HG03469 (cell line): Measurements from ENCODE around the gene KLF9.
"Not testable (repeated sequence)": the region's sequence is repeated elsewhere in the genome, so short reads cannot be mapped to it uniquely, and the experiment has no call there.

Experiments used
- ATAC-seq: cut with Tn5 transposase; IDR thresholded peaks from one replicate; pipeline ENCODE4 v1.9.1; 2021; ENCODE audit warnings: mild to moderate bottlenecking, moderate library complexity, moderate number of reproducible peaks; ENCODE audit not compliant: unreplicated experiment

KLF9 gene

GRCh38 chr9:70405808-70406433 is 8.5 kb downstream of the KLF9 start:
- peak; percentile 15 for ATAC-seq

DNA sequence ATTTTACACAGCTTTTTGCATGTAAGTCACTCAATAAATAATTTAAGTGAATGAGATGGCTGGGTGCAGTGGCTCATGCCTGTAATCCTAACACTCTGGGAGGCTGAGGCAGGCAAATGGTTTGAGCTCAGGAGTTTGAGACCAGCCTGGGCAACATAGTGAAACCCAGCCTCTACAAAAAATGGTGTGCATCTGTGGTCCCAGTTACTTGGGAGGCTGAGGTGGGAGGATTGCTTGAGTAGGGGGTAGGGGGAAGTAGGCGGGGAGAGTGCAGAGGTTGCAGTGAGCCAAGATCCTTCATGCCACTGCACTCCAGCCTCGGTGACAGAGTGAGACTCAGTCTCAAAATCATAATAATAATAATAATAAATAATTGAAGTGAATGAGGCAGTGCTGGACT is 10.2 kb downstream of the KLF9 start:
- ATAC-seq = no peak

DNA sequence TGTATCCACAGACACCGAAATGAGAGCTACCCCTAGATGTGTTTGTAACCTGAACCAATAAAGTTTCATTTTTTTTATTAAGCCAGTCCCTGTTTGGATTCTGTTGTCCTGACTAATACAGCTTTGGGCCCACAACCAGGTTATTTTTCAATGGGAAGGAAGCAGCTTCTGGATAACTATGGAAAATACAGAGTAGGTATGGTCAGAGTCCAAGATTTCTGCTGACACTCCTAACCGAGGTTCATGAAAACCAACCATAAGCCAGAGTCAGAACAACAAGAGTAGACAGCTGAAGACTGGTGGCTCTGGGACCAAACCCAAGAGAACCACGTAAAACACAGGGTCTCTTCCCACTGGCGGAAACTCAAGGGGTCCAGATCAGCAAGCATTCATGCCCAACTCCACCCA is 10.8 kb downstream of the KLF9 start:
- no peak for ATAC-seq

GRCh38 chr9:70403166-70403565 is 11.3 kb downstream of the KLF9 start:
- no peak for ATAC-seq

DNA sequence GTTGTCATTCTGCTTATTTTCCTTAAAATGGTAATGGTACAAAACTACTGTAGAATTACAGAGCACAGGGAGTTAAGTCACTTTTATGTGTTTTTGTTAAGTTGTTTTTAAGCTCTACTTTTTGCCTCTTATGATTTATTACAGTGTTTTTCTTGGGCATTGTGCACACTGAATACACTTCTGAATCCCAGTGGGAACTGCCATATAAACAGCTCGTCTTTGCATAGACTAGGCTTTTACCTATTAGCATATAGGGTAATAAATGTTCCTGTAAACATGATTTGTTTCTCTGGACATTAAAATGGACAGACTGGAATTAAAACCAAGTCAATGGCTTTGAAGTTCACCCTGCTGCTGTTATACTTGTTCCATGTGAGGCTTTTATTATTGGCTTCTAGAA is 12.2 kb downstream of the KLF9 start:
- ATAC-seq = no peak

DNA sequence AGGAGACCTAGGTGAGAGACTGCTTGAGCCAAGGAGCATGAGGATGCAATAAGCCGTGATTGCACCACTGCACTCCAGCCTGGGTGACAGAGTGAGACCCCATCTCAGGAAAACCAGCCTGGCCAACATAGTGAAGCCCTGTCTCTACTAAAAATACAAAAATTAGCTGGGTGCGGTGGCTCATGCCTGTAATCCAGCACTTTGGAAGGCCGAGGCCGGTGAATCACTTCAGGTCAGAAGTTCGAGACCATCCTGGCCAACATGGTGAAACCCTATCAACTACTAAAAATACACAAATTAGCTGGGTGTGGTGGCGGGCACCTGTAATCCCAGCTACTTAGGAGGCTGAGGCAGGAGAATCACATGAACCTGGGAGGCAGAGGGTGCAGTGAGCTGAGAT is 13.2 kb downstream of the KLF9 start:
- ATAC-seq = not testable (repeated sequence)

DNA sequence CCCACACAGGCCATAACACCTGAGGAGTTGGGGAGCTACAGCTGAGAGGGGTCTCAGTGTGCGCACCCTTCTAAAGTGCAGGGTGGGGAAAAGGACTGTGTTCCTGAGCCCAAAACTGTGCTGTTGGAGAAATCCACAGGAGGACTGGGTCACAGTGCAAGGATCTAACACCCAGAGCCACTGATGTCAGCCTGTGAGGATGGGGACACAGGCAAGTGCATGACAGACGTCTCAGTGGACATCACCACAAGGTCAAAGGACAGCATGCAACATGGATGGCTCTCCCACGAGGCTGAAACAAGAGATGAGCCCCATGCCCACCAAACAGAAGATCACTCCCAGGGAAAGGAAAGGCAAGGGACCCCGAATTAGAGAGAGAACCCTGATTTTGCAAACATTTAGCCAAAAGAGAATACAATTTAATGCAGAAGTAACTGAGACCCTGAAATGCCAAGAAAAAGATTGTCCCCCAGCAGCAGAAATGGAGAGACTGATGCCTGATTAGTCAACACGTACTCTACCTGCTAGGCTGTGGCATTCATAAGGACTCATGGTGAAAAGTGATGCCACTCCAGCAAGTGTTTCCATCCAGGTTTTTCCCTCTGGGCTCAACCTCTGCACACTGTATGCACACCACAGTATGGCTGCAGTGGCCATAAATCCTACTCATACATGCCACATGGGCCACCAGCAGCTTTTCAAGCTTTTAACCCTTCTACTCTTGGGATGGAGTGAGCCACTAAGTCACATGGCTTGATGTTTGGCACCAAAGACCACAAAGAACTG is 14.2 kb downstream of the KLF9 start:
- ATAC-seq = no peak

GRCh38 chr9:70399141-70399540 is 15.3 kb downstream of the KLF9 start:
- ATAC-seq = no peak

DNA sequence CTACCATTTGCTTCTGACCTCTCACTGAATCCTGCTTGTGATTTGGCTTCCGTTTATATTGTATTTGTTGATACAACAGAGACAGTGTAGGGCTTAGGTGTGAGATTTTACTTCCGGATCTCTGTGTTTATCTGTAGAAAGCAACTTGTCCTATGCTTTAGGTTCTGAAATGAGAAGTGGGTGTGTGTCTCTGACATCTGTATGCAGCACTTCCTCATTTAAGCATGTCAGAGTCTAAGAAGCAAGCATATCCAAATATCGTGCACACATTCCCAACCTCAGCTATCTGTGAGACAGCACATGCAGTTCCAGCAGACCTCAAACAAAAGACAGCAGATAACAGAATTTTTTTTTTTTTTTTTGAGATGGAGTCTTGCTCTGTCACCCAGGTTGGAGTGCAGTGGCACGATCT is 16.3 kb downstream of the KLF9 start:
- peak; percentile 100 for ATAC-seq

DNA sequence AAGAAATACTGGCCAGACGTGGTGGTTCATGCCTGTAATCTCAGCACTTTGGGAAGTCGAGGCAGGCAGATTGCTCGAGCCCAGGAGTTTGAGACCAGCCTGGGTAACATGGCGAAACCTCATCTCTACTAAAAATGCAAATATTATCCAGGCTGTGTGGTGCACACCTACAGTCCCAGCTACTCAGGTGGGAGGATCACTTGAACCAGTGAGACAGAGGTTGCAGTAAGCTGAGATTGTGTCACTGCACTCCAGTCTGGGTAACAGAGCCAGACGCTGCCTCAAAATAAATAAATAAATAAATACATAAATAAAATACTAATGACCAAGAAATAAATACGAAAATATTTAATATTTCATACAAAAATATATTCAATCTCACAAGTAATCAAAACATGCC is 18.8 kb downstream of the KLF9 start:
- ATAC-seq = no peak

DNA sequence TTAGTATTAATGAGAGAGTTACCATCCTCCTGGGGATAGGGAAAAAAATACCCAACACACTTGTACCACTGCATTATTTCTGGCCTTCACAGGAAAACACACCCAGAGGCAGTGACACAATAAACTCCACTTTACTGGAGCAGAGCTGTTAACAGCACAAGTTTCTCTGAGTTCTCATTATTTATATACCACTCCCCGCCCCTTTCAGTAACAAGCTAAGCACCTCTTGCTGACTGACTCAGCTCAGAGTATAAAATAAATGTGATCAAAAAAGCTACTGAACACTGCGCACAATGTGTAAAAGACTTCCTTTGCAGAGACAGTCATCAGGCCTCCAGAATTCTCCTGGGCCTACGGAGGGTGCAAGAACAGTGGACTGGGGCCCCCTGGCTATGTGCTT is 21.6 kb downstream of the KLF9 start:
- no peak for ATAC-seq

DNA sequence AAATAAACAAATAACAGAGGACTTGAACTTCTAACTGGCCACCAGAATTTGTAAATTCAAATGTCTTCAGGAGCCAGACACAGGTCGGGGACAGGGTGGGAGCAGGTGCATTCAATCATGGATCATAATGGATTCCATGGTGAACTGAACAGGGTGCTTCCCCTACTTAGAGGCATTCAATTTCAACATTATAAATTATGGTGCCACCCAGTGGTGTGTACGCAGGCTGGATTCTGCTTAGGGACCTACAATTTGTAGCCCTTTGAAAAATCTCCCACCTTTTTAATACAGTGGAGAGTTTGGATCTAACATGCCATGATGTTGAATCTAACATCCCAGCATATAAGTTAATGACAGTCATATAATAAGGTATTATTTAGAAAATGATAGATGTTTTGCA is 22.3 kb downstream of the KLF9 start:
- no peak for ATAC-seq

- no peak for ATAC-seq
These were observed 23.5 kb downstream of the KLF9 start for GRCh38 chr9:70390933-70391341.

DNA sequence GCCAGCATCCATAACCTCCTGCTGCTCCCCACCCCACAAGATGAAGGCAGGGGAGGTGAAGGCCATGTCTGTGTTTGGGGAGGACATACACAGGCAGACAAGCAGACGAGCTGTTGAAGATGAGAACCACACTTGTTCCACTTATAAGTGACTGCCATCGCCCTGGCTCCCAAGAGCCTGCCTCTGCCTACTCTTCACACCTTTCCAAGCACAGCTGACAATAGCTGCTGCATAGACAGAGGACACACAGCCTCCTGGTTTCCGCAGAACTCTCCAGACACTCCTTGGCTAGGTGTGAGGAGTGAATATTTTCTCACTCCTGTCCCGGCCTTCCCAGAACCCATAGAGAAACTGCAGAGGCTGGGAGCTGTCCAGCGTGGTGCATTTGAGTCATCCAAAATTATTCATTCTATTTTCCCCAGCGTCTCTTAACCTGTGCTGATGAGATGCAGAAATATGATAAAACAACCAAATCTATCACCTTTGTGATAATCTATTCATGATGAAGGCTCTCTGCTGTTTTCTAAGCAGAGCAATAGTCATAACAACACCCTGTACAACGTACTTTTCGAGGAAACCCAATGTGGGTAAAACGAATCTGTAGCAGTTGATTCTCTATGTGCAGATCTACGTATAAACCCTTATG is 24.7 kb downstream of the KLF9 start:
- no peak for ATAC-seq

- ATAC-seq = no peak
These were observed 25.3 kb downstream of the KLF9 start for GRCh38 chr9:70389188-70389587.

GRCh38 chr9:70387663-70388062 is 26.8 kb downstream of the KLF9 start:
- no peak for ATAC-seq

GRCh38 chr9:70385426-70385825 is 29.0 kb downstream of the KLF9 start:
- ATAC-seq = no peak

DNA sequence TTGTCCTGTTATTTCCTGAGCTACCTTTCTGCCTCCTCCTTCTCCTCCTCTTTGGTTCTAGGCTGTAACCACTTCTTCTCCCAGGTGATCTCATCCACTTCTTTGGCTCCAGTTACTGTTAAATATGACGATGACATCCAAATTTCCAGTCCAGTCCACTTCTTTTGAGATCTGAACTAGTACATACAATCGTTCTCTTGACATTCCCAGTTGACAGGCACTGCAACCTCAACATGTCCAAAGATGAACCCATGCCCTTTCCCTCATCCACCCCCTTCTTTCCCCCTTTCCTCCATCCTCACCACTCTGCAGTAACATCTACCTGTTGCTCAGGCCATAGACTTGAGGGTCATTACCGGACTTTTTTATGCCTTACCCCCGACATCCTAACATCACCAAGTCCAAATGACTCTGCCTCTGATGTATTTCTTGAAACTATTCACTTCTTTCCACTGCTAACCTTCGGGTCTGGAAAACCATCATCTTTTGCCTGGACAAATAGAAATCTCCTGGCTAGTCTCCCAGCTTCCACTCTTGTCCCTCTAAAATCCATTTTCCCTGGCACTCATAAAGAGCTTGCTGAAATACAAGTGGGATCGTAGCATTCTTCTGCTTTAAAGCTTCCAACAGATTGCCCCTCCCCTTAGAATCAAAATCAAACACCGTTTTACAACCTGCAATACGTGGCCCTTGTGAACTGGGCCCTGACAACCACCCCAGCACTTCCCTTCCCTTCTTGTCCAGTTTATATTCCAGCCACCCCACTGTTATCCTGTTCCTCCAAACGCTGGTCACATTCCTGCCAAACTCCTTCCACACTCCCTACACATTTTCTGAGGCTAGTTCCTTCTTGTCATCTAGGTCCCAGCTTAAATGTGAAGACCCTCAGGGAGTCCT is 31.5 kb downstream of the KLF9 start:
- ATAC-seq = no peak

- no peak for ATAC-seq
These were observed 32.3 kb downstream of the KLF9 start for GRCh38 chr9:70382046-70382708.

DNA sequence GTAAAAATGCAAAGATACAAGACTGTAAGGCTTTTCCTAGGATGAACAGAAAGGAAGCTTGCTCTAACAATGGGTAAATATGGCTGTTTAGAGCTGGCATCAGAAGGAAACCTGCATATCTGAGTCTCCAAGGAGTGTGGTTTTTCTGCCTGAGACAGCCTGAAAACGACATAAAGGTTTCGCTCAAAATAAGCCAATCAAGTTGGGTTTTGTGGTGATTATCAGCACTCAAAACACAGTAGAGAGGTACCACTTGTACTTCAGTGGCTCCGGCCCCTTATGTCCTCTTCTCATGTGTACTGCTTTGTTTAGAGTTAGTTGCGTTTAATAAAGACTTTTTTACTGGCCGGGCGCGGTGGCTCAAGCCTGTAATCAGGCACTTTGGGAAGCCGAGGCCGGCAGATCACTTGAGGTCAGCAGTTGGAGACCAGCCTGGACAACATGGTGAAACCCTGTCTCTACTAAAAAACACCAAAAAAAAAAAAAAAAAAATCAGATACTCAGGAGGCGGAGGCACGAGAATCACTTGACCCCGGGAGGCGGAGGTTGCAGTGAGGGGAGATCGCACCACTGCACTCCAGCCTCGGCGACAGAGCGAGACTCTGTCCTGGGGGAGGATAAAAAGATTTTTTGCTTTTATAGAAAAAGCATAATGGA is 39.4 kb downstream of the KLF9 start:
- ATAC-seq = no peak
